Mesenchymal stem cell (in vitro differentiated cells and primary cell): ENCODE measurements around the gene MGMT.

Experiments used
- DNase-seq: peaks from one replicate; pipeline ENCODE4 v3.0.0-alpha.2; 2013
- H2AFZ ChIP-seq: one replicate; pipeline ENCODE4 v1.6.1; 2013; ENCODE audit warnings: low read depth, mild to moderate bottlenecking, control low read depth, inconsistent platforms, low read length, moderate library complexity
- H2AK5ac ChIP-seq: 2 replicates; pipeline ENCODE4 v1.6.1; 2013; ENCODE audit warnings: low read length, moderate library complexity, mild to moderate bottlenecking, inconsistent platforms; ENCODE audit not compliant: severe bottlenecking
- H2BK120ac ChIP-seq: one replicate; pipeline ENCODE4 v1.6.1; 2013; ENCODE audit warnings: low read depth, mild to moderate bottlenecking, inconsistent platforms, low read length, moderate library complexity
- H2BK12ac ChIP-seq, 2 experiments: one replicate each; pipeline ENCODE4 v1.6.1; 2013; ENCODE audit warnings: inconsistent platforms in 2 of 2, low read length in 2 of 2, mild to moderate bottlenecking in 2 of 2, moderate library complexity in 2 of 2, control low read depth in 1 of 2
- H2BK15ac ChIP-seq: one replicate; pipeline ENCODE4 v1.6.1; 2013; ENCODE audit warnings: mild to moderate bottlenecking, low read depth, inconsistent platforms; ENCODE audit not compliant: poor library complexity, severe bottlenecking
- H2BK5ac ChIP-seq: 2 replicates; pipeline ENCODE4 v1.6.1; 2013; ENCODE audit warnings: low read depth, mild to moderate bottlenecking, low read length, control low read depth, inconsistent platforms; ENCODE audit not compliant: poor library complexity, severe bottlenecking
- H3K14ac ChIP-seq, 2 experiments: one replicate each; pipeline ENCODE4 v1.6.1; 2013; ENCODE audit warnings: inconsistent platforms in 2 of 2, low read length in 2 of 2, control low read depth in 1 of 2, mild to moderate bottlenecking in 1 of 2, moderate library complexity in 1 of 2
- H3K18ac ChIP-seq, 2 experiments: one replicate each; pipeline ENCODE4 v1.6.1; 2013; ENCODE audit warnings: inconsistent platforms in 2 of 2, low read length in 2 of 2, control low read depth in 1 of 2, low read depth in 1 of 2, mild to moderate bottlenecking in 1 of 2
- H3K23ac ChIP-seq, 2 experiments: one replicate each; pipeline ENCODE4 v1.6.1; 2013; ENCODE audit warnings: inconsistent platforms in 2 of 2, low read length in 2 of 2, mild to moderate bottlenecking in 2 of 2, moderate library complexity in 2 of 2, control low read depth in 1 of 2
- H3K27ac ChIP-seq: 2 replicates; pipeline ENCODE4 v1.5.1; 2013; ENCODE audit warnings: mild to moderate bottlenecking, moderate library complexity, low read length, control low read depth, inconsistent platforms; ENCODE audit not compliant: poor library complexity, severe bottlenecking
- H3K27me3 ChIP-seq, 2 experiments: 2 replicates each; pipeline versions ENCODE4 v1.6.1 to v1.7.0; 2013; ENCODE audit warnings: low read length in 2 of 2, mild to moderate bottlenecking in 2 of 2, moderate library complexity in 2 of 2, control low read depth in 1 of 2, inconsistent platforms in 1 of 2; ENCODE audit not compliant: control insufficient read depth in 1 of 2, insufficient read depth in 1 of 2
- H3K36me3 ChIP-seq, 2 experiments: 2 replicates each; pipeline versions ENCODE4 v1.6.1 to v1.7.0; 2013; ENCODE audit warnings: low read length in 2 of 2, control low read depth in 1 of 2, inconsistent platforms in 1 of 2, low read depth in 1 of 2, mild to moderate bottlenecking in 1 of 2; ENCODE audit not compliant: insufficient read depth in 2 of 2, control insufficient read depth in 1 of 2
- H3K4ac ChIP-seq, 2 experiments: one replicate each; pipeline ENCODE4 v1.6.1; 2013; ENCODE audit warnings: inconsistent platforms in 2 of 2, low read length in 2 of 2, mild to moderate bottlenecking in 2 of 2, moderate library complexity in 2 of 2, control low read depth in 1 of 2, low read depth in 1 of 2
- H3K4me1 ChIP-seq: 2 replicates; pipeline ENCODE4 v1.6.1; 2013; ENCODE audit warnings: low read depth, low read length, control low read depth; ENCODE audit not compliant: control insufficient read depth, insufficient read depth
- H3K4me2 ChIP-seq: 2 replicates; pipeline ENCODE4 v1.6.1; 2013; ENCODE audit warnings: low read length, mild to moderate bottlenecking, inconsistent platforms; ENCODE audit not compliant: poor library complexity, severe bottlenecking
- H3K4me3 ChIP-seq, 2 experiments: 2 replicates each; pipeline versions ENCODE4 v1.5.1 to v1.7.0; 2013; ENCODE audit warnings: low read length in 2 of 2, mild to moderate bottlenecking in 2 of 2, control low read depth in 1 of 2, low read depth in 1 of 2; ENCODE audit not compliant: insufficient read depth in 1 of 2
- H3K79me1 ChIP-seq: replicated peaks from 2 replicates; pipeline ENCODE4 v1.6.1; 2013; ENCODE audit warnings: mild to moderate bottlenecking, control low read depth, low read length, inconsistent platforms; ENCODE audit not compliant: poor library complexity, severe bottlenecking
- H3K9ac ChIP-seq: 2 replicates; pipeline ENCODE4 v1.7.0; 2013; ENCODE audit warnings: mild to moderate bottlenecking, low read length, moderate library complexity
- H3K9me3 ChIP-seq: 2 replicates; pipeline ENCODE4 v1.7.0; 2013; ENCODE audit warnings: mild to moderate bottlenecking, low read length; ENCODE audit not compliant: control insufficient read depth
- H4K8ac ChIP-seq: one replicate; pipeline ENCODE4 v1.6.1; 2013; ENCODE audit warnings: inconsistent platforms, mild to moderate bottlenecking, low read length, moderate library complexity
- H4K91ac ChIP-seq: one replicate; pipeline ENCODE4 v1.6.1; 2013; ENCODE audit warnings: mild to moderate bottlenecking, low read length, inconsistent platforms
- WGBS: methylation state at CpG from one replicate; pipeline ENCODE4 v1.1.7; 2013; ENCODE audit warnings: mixed read lengths; 5-methylcytosine and 5-hydroxymethylcytosine counted together

MGMT gene

GRCh38 chr10:129626796-129627435 lies 159.9 kb downstream of the MGMT start:
- no peak overlapping the region for H4K8ac ChIP-seq
- H3K4me2 ChIP-seq = no peak overlapping the region
- 83% methylated on average over 12 of the region's 12 CpGs for WGBS
- H4K91ac ChIP-seq = no peak overlapping the region
- H3K27me3 ChIP-seq = no peaks in the 10 kb centered on the region
- H3K4me1 ChIP-seq = peaks cover 15% of the 10 kb centered on the region
- H3K27ac ChIP-seq = no peak overlapping the region
- no peak overlapping the region for H3K4me3 ChIP-seq
- H2BK5ac ChIP-seq = no peak overlapping the region
- peaks cover 22% of the 10 kb centered on the region for H3K79me1 ChIP-seq
- no peak overlapping the region for H2BK15ac ChIP-seq
- DNase-seq = no peak
- peak overlapping the region in 1 of 2 experiments; percentile 68 for H2BK12ac ChIP-seq
- no peak overlapping the region for H2BK120ac ChIP-seq
- H3K18ac ChIP-seq = peak overlapping the region in 1 of 2 experiments; percentile 42
- no peak overlapping the region for H3K14ac ChIP-seq
- no peaks in the 10 kb centered on the region for H3K9me3 ChIP-seq
- no peak overlapping the region for H2AFZ ChIP-seq
- H3K9ac ChIP-seq = no peak overlapping the region
- no peaks in the 10 kb centered on the region for H3K36me3 ChIP-seq
- no peak overlapping the region for H3K4ac ChIP-seq
- peak overlapping the region; percentile 35 for H2AK5ac ChIP-seq
- no peak overlapping the region for H3K23ac ChIP-seq

GRCh38 chr10:129627442-129627841 lies 160.4 kb downstream of the MGMT start:
- H3K79me1 ChIP-seq = peaks cover 23% of the 10 kb centered on the region
- no peak overlapping the region for H4K8ac ChIP-seq
- WGBS = 80% methylated on average over 5 of the region's 8 CpGs

GRCh38 chr10:129628823-129629222 lies 161.8 kb downstream of the MGMT start:
- Histone ChIP-seq H2BK12ac (no peak overlapping the region), H3K27me3 (no peaks in the 10 kb centered on the region), H3K4me3 (no peak overlapping the region), H3K4me1 (peaks cover 9% of the 10 kb centered on the region), H4K8ac (no peak overlapping the region), H3K9me3 (peaks cover 9% of the 10 kb centered on the region), H2BK15ac (no peak overlapping the region), H3K14ac (no peak overlapping the region), H2AFZ (no peak overlapping the region), H3K9ac (no peak overlapping the region), H3K23ac (no peak overlapping the region), H3K4me2 (no peak overlapping the region), H3K4ac (no peak overlapping the region), H3K18ac (no peak overlapping the region), H3K79me1 (peaks cover 23% of the 10 kb centered on the region), H3K27ac (no peak overlapping the region), H4K91ac (no peak overlapping the region), H2BK5ac (no peak overlapping the region), H2BK120ac (no peak overlapping the region), H3K36me3 (no peaks in the 10 kb centered on the region), H2AK5ac (no peak overlapping the region)
- 77% methylated on average over 8 of the region's 9 CpGs for WGBS
- DNase-seq = no peak

More at GRCh38 chr10:129627442-129627841, 160.4 kb downstream of the MGMT start:
- no peak overlapping the region for H3K27ac ChIP-seq
- H3K4me3 ChIP-seq = no peak overlapping the region
- H2AFZ ChIP-seq = no peak overlapping the region
- H3K9ac ChIP-seq = no peak overlapping the region
- H3K4ac ChIP-seq = no peak overlapping the region
- no peak overlapping the region for H2BK12ac ChIP-seq
- no peak overlapping the region for H2BK5ac ChIP-seq
- no peaks in the 10 kb centered on the region for H3K9me3 ChIP-seq
- no peak overlapping the region for H2BK15ac ChIP-seq
- no peaks in the 10 kb centered on the region for H3K36me3 ChIP-seq
- H3K27me3 ChIP-seq = no peaks in the 10 kb centered on the region
- H4K91ac ChIP-seq = no peak overlapping the region
- no peak overlapping the region for H2AK5ac ChIP-seq
- H3K4me1 ChIP-seq = peaks cover 15% of the 10 kb centered on the region
- H3K4me2 ChIP-seq = no peak overlapping the region
- no peak overlapping the region for H3K18ac ChIP-seq
- no peak overlapping the region for H3K14ac ChIP-seq
- H2BK120ac ChIP-seq = no peak overlapping the region
- no peak overlapping the region for H3K23ac ChIP-seq
- no peak for DNase-seq

- Histone ChIP-seq H3K23ac (no peak overlapping the region), H3K27ac (no peak overlapping the region), H3K4ac (no peak overlapping the region), H3K27me3 (no peaks in the 10 kb centered on the region), H3K9ac (no peak overlapping the region), H3K4me1 (peaks cover 9% of the 10 kb centered on the region), H3K18ac (no peak overlapping the region), H2AFZ (no peak overlapping the region), H3K36me3 (no peaks in the 10 kb centered on the region), H2AK5ac (no peak overlapping the region), H3K14ac (no peak overlapping the region), H3K4me3 (no peak overlapping the region), H2BK5ac (no peak overlapping the region), H3K4me2 (no peak overlapping the region), H4K8ac (no peak overlapping the region), H2BK15ac (no peak overlapping the region), H3K9me3 (peaks cover 19% of the 10 kb centered on the region), H2BK12ac (no peak overlapping the region), H4K91ac (no peak overlapping the region), H3K79me1 (peaks cover 18% of the 10 kb centered on the region), H2BK120ac (no peak overlapping the region)
- no peak for DNase-seq
- 97% methylated on average over 15 of the region's 15 CpGs for WGBS
These were observed 162.9 kb downstream of the MGMT start for GRCh38 chr10:129629911-129630310.
